ENCODE data around the gene CSTF2T.
"Not testable (repeated sequence)": the region's sequence is repeated elsewhere in the genome, so short reads cannot be mapped to it uniquely, and the experiment has no call there.

Gene CSTF2T

GRCh38 chr10:51698473-51699063 lies 827 bp downstream of the CSTF2T start:
- no peak for DNase-seq (ENCODE audit: low read depth in 2 of 3, low spot score in 2 of 3)

GRCh38 chr10:51696251-51696650 lies 3.1 kb downstream of the CSTF2T start:
- DNase-seq (ENCODE audit: low read depth in 2 of 3, low spot score in 2 of 3) = no peak

- no peak for DNase-seq (ENCODE audit: low read depth in 2 of 3, low spot score in 2 of 3)
These were observed 5.2 kb downstream of the CSTF2T start for GRCh38 chr10:51694086-51694768.

- DNase-seq (ENCODE audit: low read depth in 2 of 3, low spot score in 2 of 3) = no peak
These were observed 8.3 kb downstream of the CSTF2T start for GRCh38 chr10:51691135-51691534.

GRCh38 chr10:51689536-51689935 lies 9.9 kb downstream of the CSTF2T start:
- no peak for DNase-seq (ENCODE audit: low read depth in 2 of 3, low spot score in 2 of 3)

- not testable (repeated sequence) for DNase-seq (ENCODE audit: low read depth in 2 of 3, low spot score in 2 of 3)
These were observed 10.6 kb downstream of the CSTF2T start for GRCh38 chr10:51688826-51689225.

GRCh38 chr10:51687296-51687695 lies 12.1 kb downstream of the CSTF2T start:
- DNase-seq (ENCODE audit: low read depth in 2 of 3, low spot score in 2 of 3) = no peak

GRCh38 chr10:51685768-51686167 lies 13.6 kb downstream of the CSTF2T start:
- DNase-seq (ENCODE audit: low read depth in 2 of 3, low spot score in 2 of 3) = no peak

- no peak for DNase-seq (ENCODE audit: low read depth in 2 of 3, low spot score in 2 of 3)
These were observed 16.2 kb downstream of the CSTF2T start for GRCh38 chr10:51683031-51683691.

- no peak for DNase-seq (ENCODE audit: low read depth in 2 of 3, low spot score in 2 of 3)
These were observed 19.6 kb downstream of the CSTF2T start for GRCh38 chr10:51679841-51680240.

GRCh38 chr10:51675088-51675487 lies 24.3 kb downstream of the CSTF2T start:
- no peak for DNase-seq (ENCODE audit: low read depth in 2 of 3, low spot score in 2 of 3)

GRCh38 chr10:51672039-51672535 lies 27.3 kb downstream of the CSTF2T start:
- DNase-seq (ENCODE audit: low read depth in 2 of 3, low spot score in 2 of 3) = no peak

- DNase-seq (ENCODE audit: low read depth in 2 of 3, low spot score in 2 of 3) = no peak
These were observed 30.4 kb downstream of the CSTF2T start for GRCh38 chr10:51669041-51669440.

- no peak for DNase-seq (ENCODE audit: low read depth in 2 of 3, low spot score in 2 of 3)
These were observed 31.1 kb downstream of the CSTF2T start for GRCh38 chr10:51668336-51668689.

- no peak for DNase-seq (ENCODE audit: low read depth in 2 of 3, low spot score in 2 of 3)
These were observed 31.6 kb downstream of the CSTF2T start for GRCh38 chr10:51667678-51668335.

- DNase-seq (ENCODE audit: low read depth in 2 of 3, low spot score in 2 of 3) = no peak
These were observed 32.9 kb downstream of the CSTF2T start for GRCh38 chr10:51666456-51666855.

- no peak for DNase-seq (ENCODE audit: low read depth in 2 of 3, low spot score in 2 of 3)
These were observed 36.3 kb downstream of the CSTF2T start for GRCh38 chr10:51663086-51663485.

- no peak for DNase-seq (ENCODE audit: low read depth in 2 of 3, low spot score in 2 of 3)
These were observed 40.1 kb downstream of the CSTF2T start for GRCh38 chr10:51659344-51659743.

- no peak for DNase-seq (ENCODE audit: low read depth in 2 of 3, low spot score in 2 of 3)
These were observed 41.4 kb downstream of the CSTF2T start for GRCh38 chr10:51658000-51658399.

- no peak for DNase-seq (ENCODE audit: low read depth in 2 of 3, low spot score in 2 of 3)
These were observed 42.9 kb downstream of the CSTF2T start for GRCh38 chr10:51656503-51656902.

GRCh38 chr10:51654918-51655317 lies 44.5 kb downstream of the CSTF2T start:
- DNase-seq (ENCODE audit: low read depth in 2 of 3, low spot score in 2 of 3) = no peak

- DNase-seq (ENCODE audit: low read depth in 2 of 3, low spot score in 2 of 3) = no peak
These were observed 46.4 kb downstream of the CSTF2T start for GRCh38 chr10:51653025-51653424.
